Endometrial microvascular endothelial cells (primary cell): ENCODE data around the gene CDH20. TPM values are rescaled to one million over a fixed set of nuclear protein-coding genes. Genes with fewer than 3 reads are reported as not detected.

Source experiments
- in situ Hi-C: cut with HindIII; loops from 2 replicates; pipeline ENCODE4 v1.10.0; 2017; ENCODE audit warnings: low sequenced_read_pairs, low pct_unique_long_range_greater_than_20kb; ENCODE audit errors: inconsistent ontology term
- total RNA-seq: library from RNA; depleted of rRNA; stranded (reverse); fragments of >200 nt; gene quantifications from one replicate; pipeline ENCODE4 v1.2.3, GENCODE V29; 2015; ENCODE audit errors: inconsistent ontology term

The CDH20 gene
- total RNA-seq, 1 donor from 2014 or later = 0.09 TPM

- in situ Hi-C loops = no loop called here
Measured at GRCh38 chr18:61474918-61475317, 141.7 kb downstream of the CDH20 start.

GRCh38 chr18:61475931-61476330, 142.7 kb downstream of the CDH20 start:
- in situ Hi-C loops = no loop called here

- in situ Hi-C loops = no loop called here
Measured at GRCh38 chr18:61489334-61489733, 156.1 kb downstream of the CDH20 start.

GRCh38 chr18:61496374-61496773, 163.1 kb downstream of the CDH20 start:
- in situ Hi-C loops = no loop called here

GRCh38 chr18:61497422-61497821, 164.2 kb downstream of the CDH20 start:
- in situ Hi-C loops = no loop called here

GRCh38 chr18:61502472-61502871, 169.2 kb downstream of the CDH20 start:
- in situ Hi-C loops = no loop called here

- in situ Hi-C loops = no loop called here
Measured at GRCh38 chr18:61503688-61504087, 170.5 kb downstream of the CDH20 start.

- in situ Hi-C loops = no loop called here
Measured at GRCh38 chr18:61528961-61529360, 195.7 kb downstream of the CDH20 start.

- in situ Hi-C loops = no loop called here
Measured at GRCh38 chr18:61530681-61531080, 197.5 kb downstream of the CDH20 start.

GRCh38 chr18:61531182-61531581, 198.0 kb downstream of the CDH20 start:
- in situ Hi-C loops = no loop called here

- in situ Hi-C loops = no loop called here
Measured at GRCh38 chr18:61531891-61532290, 198.7 kb downstream of the CDH20 start.

- in situ Hi-C loops = no loop called here
Measured at GRCh38 chr18:61535401-61535800, 202.2 kb downstream of the CDH20 start.

GRCh38 chr18:61541673-61542072, 208.4 kb downstream of the CDH20 start:
- in situ Hi-C loops = no loop called here

- in situ Hi-C loops = no loop called here
Measured at GRCh38 chr18:61542596-61542995, 209.4 kb downstream of the CDH20 start.

GRCh38 chr18:61543518-61543917, 210.3 kb downstream of the CDH20 start:
- in situ Hi-C loops = no loop called here

- in situ Hi-C loops = no loop called here
Measured at GRCh38 chr18:61544178-61544577, 210.9 kb downstream of the CDH20 start.

- in situ Hi-C loops = no loop called here
Measured at GRCh38 chr18:61545281-61546245, 212.3 kb downstream of the CDH20 start.

- in situ Hi-C loops = no loop called here
Measured at GRCh38 chr18:61546590-61546989, 213.4 kb downstream of the CDH20 start.

GRCh38 chr18:61549416-61549815, 216.2 kb downstream of the CDH20 start:
- in situ Hi-C loops = no loop called here

GRCh38 chr18:61549889-61550288, 216.7 kb downstream of the CDH20 start:
- in situ Hi-C loops = no loop called here

- in situ Hi-C loops = no loop called here
Measured at GRCh38 chr18:61551586-61551985, 218.4 kb downstream of the CDH20 start.
